ENCODE measurements around the gene GOLGA7B.

The GOLGA7B gene

GRCh38 chr10:97896756-97897358 lies 47.2 kb downstream of the GOLGA7B start:
- no peak for DNase-seq

GRCh38 chr10:97898429-97898828 lies 48.8 kb downstream of the GOLGA7B start:
- DNase-seq, result no peak

- DNase-seq, result no peak
Observed at GRCh38 chr10:97901381-97901780, 51.7 kb downstream of the GOLGA7B start.

GRCh38 chr10:97903128-97904017 lies 53.7 kb downstream of the GOLGA7B start:
- DNase-seq, result no peak

DNA sequence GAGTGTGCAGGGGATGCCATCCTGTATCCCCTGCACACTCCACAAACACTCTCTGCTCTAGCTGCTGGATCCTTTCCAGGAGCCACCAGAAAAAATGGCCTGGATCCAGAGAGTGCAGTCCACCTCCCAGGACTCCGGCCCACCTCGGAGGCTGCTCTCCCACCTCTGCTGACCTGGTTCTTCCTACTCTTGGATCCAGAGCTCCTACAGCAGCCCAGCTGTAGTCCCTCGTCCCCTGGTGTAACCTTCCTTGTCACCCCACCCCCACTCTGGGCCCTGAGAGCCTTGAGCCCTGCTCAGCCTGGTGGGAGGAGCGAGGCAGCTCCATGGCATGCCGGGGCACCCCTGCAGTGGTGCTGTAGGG lies 54.4 kb downstream of the GOLGA7B start:
- DNase-seq, result no peak

GRCh38 chr10:97904576-97904975 lies 54.9 kb downstream of the GOLGA7B start:
- DNase-seq, result no peak

DNA sequence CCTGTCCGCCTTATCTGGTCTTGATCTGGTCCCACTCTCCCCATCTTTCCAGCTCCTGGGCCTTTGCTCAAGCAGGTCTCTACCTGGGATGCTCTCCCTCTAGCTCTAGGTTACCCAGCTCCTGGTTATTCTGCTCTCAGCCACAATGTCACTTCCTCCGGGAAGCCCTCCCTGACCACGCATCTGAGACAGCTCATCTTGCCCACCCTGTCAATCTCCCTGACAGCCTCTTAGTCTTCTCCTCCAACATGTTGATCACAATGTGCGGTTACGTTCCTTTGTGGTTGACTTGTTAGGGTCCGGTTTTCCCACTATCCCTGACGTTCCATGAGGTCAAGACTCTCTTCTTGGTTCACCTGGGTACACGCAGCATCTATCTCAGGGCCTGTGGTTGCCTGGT lies 55.6 kb downstream of the GOLGA7B start:
- DNase-seq, result no peak

DNA sequence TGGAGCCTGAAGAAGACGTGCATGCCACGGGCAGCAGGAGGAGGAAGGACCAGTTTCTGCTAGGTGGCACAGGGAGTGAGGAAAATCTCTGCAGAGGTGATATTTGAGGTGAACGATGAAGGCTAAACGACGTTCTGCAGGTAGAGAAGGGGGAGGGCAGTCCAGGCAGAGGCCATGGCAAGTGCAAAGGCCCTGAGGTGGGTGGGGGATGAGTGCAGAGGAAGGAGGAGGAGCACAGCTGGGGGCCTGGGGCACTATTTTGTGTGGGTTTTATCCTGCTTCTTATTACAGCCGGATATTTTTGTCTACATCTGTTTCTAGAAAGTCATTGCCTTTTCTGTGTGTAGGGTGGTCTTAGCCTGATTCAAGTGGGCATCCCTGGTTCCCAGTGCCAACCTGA lies 57.6 kb downstream of the GOLGA7B start:
- DNase-seq, result no peak

DNA sequence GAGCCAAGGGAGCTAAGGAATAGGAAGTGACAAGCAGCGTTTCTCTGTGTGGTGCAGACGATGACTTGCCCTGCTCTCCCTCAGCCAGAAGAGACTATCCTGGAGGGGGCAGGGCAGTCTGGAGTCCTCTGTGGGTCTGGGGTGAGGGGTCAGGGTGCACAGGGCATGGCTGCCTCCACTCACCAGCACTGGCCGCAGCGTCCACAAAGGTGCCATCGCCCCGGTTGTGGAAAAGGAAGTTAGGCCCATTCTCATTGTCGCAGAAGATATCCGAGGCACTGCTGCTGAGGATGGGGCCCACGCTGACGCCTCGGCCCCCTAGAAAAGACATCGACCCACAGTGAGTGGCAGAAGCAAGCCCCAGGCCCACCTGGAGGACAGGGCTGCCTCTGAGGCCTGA lies 58.2 kb downstream of the GOLGA7B start:
- DNase-seq, result no peak

DNA sequence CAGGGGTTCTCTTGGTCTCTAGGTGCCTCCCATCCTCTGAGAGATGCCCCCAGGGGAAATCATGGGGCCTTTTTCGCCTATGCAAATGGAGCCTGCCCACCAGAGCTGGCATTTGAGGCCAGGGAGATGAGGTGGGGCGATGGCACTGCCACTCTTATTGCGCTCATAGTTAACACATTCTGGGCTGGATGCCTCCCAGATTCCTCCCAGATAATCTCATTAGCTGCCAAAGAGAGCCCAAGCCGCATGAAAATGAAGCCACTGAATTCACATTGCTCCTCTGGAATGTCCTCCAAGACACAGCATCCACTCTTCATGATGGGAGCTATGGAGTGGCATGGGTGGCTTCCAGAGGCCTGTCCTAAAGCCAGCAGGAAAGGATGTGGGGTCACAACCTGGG lies 61.0 kb downstream of the GOLGA7B start:
- DNase-seq, result no peak

DNA sequence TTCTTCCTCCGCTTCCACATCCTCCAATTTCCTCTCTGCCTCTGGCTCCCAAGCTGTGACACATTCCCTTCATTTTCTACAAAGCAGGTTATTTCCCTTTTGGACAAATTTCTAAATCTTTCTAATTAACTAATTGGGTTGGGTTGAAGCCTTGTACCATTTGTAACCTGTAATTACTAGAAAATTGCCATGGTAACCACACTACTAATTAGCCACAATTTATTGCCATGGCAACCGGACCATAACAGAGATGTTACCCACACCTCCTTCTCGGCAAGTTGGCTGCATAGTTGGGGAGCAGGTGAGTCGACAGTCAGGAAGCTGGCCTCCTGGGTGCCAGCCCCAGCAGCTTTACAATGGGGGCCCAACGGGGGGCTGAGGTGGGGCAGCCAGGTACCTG lies 61.6 kb downstream of the GOLGA7B start:
- DNase-seq, result no peak

- no peak for DNase-seq
Observed at GRCh38 chr10:97913193-97913592, 63.5 kb downstream of the GOLGA7B start.

DNA sequence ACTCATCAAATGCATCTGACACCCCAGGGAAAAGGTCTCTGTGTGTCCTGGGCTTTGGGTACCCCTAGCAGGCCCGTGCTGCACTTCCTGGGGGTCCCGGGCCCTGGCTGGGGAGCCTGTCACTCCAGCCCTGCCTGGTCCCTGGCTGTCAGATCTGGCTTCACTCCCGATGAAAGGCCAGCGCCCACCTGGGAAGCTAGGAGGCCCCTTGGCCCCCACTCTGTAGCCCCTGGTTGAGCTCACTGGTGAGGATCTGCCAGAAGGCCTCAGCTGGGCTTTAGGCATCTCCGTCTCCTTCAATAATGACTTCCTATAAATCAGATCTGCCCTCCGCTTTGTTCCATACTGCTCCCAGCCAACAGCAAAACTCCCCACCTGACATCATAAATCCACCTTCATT lies 64.0 kb downstream of the GOLGA7B start:
- DNase-seq, result no peak

- no peak for DNase-seq
Observed at GRCh38 chr10:97914171-97914836, 64.7 kb downstream of the GOLGA7B start.

GRCh38 chr10:97914837-97915211 lies 65.2 kb downstream of the GOLGA7B start:
- peak; percentile 86 for DNase-seq

- no peak for DNase-seq
Observed at GRCh38 chr10:97915346-97916131, 65.9 kb downstream of the GOLGA7B start.

DNA sequence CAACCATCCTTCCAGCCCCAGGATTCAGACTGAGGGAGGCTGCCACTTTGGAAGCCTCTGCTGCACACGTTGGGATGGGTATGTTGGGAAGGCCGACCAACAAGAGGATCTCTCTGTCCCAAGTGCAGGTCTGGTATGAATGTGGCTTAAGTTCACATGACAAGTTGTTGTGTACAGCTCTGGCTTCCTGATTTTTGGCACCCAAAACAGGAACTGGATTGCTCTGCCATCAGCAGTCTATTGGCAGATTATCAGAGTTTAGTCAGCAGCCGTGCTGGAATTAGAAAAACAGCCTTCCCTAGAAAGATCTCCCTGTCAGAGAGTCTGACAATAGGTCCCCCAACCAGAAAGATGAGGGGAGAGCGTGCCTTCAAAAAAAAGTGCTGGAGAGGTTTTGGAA lies 66.9 kb downstream of the GOLGA7B start:
- DNase-seq, result no peak

GRCh38 chr10:97919012-97919411 lies 69.4 kb downstream of the GOLGA7B start:
- DNase-seq, result no peak

DNA sequence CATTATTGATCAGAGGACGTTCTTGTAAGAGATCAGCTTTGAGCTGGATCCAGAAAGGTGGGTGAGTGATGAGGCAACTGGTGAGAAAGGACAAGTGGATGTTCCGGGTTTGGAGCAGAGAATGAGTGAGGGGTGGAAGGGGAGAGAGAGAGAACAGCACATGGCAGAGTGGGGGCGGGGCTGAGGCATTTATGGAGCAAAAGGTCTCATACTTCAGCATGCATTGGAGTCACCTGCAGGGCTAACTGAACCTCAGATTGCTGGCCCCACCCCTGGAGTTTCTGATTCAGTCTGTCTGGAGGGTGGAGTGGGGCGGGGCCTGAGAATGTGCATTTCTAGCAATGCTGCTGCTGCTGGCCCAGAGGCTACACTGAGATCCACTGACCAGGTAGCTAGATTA lies 71.2 kb downstream of the GOLGA7B start:
- DNase-seq, result no peak
